ENCODE measurements around the gene PAQR4.

PAQR4 gene

DNA sequence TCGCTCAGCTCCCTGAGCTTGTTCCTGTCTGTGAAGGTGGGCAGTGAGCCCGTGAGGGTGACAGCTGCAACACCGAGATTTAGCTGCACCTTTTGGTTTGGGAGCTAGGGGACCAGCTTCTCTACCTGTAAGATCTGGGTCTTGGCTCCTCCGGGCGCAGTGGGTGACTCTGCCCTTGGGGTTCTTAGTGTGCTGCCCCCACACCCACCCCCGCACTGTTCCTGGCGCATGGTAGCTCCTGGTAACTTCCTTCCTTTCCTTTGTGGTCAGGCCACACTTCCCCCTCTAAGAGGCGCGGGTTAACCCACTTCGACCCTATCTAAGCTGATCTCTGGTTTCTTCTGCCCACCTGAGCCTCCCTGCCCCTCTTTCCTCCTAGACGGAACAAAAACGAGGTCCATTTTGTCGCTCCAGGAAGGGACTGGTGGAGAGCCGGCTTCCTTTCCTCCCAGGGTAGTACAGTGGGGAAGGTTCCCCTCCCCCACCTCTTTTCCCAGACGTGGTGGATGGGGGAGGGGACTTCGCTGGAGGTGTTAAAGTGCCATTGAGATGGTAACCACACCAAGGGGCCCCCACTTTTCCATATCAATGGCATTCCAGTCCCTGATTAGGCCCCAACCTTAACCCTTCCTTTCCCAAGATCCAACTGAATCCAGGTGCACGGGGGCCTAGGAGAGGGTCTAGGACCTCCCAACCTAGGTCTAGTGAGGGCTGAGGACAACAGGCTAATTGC lies 39.0 kb downstream of the PAQR4 start:
- no peak for DNase-seq

DNA sequence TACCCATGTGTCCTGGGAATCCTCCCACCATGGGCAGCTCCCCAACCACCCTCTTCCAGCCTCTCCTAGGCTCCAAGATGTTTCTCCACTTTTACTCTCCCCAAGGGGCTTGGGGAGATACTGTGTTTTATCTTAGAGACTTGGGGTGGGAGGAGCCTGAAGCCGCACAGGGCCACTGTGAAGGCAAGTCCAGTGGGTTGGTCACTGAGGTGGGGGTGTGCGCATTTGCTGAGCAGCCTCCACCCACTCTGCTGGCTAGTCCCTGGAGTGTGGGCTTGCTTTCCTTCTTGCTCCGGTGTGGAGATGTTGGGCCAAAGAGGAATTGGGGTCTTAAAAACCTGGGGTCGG lies 39.5 kb downstream of the PAQR4 start:
- DNase-seq, result no peak

DNA sequence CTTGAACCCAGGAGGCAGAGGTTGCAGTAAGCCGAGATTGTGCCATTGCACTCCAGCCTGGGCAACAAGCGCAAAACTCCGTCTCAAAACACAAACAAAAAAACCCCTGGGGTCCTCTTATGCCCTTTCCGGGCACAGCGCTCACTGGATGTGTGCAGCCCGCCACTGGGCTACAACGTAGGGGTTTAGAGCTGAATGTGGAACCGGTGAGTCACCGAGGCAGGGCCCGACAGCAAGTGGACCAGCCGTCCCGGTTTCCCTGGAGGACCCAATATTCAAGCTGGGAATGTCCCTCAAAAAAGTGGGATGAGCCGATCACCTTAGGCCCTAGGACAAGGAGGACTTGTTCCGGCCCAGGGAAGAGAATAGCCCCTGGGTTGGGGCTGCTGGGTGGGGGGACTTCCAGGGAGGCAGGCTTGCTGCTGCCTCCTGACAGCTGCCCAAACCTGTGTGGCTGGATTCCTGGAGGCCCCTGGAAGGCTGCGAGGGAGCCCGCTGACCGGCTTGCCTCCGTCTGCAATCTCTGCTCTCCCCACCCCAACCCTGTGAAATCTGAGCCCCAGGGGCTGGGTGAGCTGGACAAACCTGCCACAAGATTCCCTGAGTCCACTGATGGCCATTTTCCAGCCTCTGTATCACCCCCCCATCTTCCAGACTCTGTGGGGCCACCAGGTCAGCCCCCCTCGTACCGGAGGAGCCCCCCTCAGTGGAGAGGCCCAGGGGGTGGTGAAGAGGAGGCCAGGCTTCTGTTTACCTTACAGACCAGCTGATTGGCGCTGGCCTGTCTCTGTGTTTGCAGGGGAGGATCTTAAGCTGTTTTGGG lies 40.6 kb downstream of the PAQR4 start:
- DNase-seq, result no peak

DNA sequence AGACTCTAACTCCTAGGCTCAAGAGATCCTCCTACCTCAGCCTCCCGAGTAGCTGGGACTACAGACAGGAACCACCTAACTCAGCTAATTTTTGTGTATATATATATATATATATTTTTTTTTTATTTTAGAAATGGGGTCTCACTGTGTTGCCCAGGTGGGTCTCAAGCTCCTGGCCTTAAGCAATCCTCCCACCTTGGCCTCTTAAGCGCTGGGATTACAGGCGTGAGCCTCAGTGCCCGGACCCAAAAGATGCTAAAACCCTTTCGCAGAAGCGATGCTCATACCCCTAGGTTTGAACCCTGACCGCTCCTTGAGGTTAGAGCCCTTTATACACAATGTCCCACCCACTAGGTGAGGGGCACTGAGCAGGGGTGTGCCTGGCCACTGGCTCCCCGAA lies 41.4 kb downstream of the PAQR4 start:
- no peak for DNase-seq

DNA sequence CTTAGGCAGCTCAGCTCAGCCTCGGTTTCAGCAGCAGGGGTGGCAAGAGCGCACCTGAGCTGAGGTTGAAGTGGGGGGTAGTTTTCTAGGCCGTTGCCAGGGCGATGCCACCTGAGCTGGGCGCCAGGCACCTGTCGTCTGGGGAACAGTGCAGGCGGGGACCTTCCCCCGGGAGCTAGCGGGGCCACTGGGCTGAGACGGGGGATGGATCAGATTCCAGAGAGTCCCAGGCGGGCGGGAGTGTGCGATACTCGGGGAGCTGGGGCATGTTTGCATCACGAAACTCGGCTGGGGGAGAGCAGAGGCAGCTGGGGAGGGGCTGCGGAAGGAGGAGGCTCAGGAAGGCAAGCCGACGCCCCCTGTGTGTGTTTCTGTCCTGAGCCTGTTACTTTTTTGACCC lies 43.1 kb downstream of the PAQR4 start:
- DNase-seq, result no peak

DNA sequence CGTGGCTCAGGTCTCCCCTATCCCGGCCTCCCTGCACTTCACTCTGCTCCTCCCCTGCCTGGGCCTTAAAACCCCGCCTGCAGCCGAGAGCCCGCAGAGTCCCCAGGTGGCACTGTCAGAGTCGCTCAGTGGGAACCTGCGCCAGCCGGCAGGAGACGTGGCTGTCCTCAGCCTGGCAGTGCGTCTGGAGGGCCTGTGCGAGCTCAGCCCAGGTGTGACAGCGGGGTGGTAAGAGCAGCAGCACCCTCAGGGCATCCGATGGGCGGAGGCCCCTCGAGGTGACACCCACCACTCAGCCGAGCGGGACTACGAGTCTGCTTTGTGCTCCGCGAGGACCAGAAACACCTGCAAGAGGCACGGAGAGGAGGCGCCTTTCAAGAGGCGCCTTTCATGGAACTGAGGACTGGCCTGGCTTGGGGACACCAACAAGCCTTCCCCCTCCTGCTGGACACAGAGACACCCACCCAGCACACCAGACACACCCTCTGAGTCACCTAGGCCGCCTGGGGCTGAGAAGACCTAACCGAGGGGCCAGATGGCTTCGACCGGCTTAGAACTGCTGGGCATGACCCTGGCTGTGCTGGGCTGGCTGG lies 43.8 kb downstream of the PAQR4 start, which contains the start of gene CLDN9:
Gene CLDN9 (plus strand): TSS at position 96 of the 593 bp plus-strand sequence. CDS start 440 bp downstream, at position 536.
- DNase-seq, result no peak

DNA sequence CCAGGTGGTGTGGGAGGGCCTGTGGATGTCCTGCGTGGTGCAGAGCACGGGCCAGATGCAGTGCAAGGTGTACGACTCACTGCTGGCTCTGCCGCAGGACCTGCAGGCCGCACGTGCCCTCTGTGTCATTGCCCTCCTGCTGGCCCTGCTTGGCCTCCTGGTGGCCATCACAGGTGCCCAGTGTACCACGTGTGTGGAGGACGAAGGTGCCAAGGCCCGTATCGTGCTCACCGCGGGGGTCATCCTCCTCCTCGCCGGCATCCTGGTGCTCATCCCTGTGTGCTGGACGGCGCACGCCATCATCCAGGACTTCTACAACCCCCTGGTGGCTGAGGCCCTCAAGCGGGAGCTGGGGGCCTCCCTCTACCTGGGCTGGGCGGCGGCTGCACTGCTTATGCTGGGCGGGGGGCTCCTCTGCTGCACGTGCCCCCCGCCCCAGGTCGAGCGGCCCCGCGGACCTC lies 44.4 kb downstream of the PAQR4 start:
- DNase-seq, result no peak

DNA sequence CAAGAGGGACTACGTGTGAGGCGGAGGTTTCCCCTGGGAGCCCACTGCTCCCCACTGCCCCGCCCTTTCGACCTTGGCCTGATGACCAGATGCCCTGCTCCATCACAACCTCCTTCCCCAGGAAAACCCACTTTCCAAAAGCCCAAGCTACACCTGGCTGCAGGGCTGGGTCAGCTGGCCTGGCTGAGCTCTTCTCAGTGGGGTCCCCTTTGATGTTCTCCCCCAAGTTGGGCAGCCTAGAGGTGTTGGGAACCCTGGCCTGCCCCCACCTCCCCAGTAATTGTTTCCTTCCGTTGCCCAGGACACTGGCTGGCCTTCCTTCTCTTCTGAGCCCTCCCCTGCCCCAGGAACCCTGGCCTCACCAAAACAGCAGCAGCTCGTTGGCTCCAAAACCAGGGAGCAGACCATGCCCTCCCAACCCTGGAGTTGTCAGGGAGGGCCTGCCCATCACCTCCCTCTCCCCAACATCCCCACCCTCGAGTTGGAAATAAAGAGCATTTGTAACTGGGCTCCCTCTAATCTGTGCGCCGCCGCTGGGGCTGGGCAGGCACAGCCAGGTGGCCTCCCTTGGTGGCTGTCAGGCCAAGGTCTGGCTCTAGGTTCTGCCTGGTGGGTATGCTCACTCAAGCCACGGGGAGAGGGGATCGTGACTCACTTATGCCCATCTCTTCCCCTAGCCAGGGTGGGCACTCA lies 45.0 kb downstream of the PAQR4 start:
- DNase-seq, result no peak

DNA sequence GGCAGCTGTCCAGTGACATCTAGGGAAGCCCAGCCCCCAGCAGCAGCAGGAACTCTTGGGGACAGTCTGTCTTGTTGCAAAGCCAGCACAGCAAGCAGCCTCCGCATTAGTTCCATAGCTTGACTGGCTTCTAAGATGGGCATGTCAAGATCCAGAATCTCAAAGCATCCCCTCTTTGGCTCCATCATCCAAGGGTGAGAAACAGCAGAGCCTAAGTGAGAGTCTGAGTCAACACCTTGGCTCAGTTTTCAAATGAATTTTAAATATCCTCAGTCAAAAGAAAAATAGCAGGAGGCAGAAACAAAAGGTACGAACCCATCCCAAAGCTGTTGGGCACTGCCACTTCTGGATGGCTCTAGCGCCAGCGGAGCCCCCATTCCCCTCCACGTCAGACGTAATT lies 45.8 kb downstream of the PAQR4 start:
- no peak for DNase-seq

DNA sequence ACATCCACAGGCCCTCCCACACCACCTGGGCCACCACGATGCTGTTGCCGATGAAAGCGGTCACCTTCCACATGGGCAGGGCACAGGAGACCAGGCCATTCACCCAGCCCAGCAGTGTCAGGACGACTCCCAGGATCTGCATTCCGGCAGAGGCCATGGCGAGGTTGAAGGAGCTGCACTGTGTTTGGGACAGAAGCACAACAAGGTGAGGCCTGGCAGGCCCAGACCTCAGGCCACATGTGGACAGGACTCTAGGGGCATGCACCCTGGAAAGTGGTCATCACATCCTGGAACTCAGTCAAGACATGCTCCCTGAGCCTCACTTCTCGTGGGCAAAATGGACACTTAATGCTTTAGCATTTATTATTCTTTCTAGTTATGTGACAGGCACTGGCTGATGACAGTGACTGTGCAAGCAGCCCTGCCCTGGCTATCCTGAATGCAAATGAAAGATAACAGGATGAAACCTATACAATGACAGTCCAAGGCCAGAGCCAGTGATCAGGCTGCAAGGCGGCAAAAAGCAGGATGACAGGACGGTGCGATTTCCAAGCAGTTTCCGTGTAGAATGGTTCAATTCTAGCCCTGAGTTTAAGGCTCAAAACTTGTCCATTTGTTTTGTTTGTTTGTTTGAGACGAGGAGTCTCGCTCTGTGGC lies 46.8 kb downstream of the PAQR4 start:
- no peak for DNase-seq

DNA sequence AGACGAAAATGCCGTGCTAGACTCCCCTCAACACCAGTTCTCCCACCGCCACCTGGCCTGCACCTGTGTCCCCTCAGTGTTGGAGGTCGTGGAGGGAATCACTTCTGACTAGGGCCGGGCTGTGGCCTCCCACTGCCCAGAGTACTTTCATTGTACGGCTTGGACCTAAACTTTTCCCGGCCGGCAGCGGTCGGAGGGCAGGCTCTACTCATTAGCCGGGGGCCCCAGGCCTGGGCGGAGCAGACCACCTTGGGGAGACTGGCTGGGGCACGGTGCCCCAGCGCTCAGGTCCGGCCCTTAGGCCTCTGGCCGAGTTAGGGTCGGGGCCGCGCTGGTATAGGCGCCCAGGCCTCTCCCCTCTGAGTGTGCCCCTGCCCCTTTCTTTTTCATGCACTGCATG lies 48.2 kb downstream of the PAQR4 start:
- DNase-seq, result no peak

DNA sequence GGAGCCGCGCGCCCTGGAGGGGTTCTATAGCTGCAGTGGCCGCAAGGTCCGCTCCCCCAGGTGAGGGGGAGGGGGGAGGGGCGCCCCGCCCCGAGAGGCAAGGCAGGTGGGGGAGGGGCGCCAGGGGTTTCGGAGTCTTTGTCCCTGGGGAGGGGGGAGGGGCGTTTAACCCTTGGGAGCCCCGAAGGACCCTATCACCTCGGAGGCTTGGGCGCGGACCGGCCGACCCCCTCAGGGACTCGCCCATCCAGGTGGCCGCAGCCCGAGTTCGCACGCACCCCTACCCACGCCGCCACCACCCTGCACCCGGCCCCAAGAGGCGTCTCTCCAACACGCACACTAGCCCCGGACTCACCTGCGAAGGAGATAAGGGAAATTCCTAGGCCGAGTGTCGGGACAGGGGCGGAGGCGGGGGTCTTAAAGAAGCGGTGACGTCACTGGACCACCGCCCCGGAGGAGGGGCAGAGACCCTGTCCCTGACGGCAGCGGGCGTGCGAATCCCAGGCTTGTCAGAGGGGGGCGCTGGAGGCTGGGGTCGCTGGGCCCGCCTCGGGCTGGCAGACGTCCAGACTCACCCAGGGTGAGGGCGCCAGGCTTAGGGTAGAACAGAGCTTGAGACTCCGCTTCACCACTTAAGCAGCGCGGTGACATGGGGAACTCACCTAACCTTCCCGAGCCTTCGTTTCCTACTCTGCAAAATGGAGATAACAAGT lies 48.8 kb downstream of the PAQR4 start, which contains the start of gene CLDN6:
Gene CLDN6 (minus strand): TSS at position 390 of the 713 bp plus-strand sequence. CDS start 2,162 bp downstream, outside the sequence.
- peak; percentile 45 for DNase-seq

DNA sequence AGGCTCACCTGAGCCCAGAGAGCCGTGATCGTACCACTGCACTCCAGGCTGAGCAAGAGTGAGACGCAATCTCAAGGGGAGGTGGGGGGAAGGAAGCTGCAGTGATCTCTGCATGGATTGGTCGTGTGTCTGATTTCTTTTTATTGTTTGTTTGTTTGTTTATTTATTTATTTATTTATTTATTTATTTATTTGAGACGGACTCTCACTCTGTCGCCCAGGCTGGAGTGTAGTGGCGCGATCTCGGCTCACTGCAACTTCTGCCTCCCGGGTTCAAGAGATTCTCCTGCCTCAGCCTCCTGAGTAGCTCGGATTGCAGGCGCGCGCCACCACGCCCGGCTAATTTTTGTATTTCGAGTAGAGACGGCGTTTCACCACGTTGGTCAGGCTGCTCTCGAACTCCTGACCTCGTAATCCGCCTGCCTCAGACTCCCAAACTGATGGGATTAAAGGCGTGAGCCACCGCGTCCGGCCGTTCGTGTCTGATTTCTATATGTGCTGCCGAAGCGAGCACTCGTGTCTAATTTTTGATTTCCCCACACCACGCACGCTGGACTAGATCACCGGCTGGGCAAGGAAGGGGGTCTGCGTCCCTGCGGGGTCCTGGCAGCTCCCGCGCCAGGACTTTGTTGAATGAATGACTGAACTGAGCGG lies 50.6 kb downstream of the PAQR4 start:
- no peak for DNase-seq

DNA sequence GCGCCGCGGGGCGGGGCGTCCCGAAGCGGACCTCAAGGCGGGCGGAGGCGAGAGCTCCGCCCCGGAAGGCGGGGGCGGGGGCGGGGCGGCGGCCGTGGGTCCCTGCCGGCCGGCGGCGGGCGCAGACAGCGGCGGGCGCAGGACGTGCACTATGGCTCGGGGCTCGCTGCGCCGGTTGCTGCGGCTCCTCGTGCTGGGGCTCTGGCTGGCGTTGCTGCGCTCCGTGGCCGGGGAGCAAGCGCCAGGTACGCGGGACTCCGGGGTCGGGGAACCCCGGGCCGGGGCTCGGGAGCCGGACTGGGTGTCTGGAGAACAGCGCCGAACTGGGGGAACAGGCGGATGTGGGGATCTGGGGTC lies 51.1 kb downstream of the PAQR4 start, which contains the start of gene TNFRSF12A:
Gene TNFRSF12A (plus strand): TSS at position 122 of the 357 bp plus-strand sequence. CDS start 30 bp downstream, at position 152.
- DNase-seq, result peak; percentile 84

DNA sequence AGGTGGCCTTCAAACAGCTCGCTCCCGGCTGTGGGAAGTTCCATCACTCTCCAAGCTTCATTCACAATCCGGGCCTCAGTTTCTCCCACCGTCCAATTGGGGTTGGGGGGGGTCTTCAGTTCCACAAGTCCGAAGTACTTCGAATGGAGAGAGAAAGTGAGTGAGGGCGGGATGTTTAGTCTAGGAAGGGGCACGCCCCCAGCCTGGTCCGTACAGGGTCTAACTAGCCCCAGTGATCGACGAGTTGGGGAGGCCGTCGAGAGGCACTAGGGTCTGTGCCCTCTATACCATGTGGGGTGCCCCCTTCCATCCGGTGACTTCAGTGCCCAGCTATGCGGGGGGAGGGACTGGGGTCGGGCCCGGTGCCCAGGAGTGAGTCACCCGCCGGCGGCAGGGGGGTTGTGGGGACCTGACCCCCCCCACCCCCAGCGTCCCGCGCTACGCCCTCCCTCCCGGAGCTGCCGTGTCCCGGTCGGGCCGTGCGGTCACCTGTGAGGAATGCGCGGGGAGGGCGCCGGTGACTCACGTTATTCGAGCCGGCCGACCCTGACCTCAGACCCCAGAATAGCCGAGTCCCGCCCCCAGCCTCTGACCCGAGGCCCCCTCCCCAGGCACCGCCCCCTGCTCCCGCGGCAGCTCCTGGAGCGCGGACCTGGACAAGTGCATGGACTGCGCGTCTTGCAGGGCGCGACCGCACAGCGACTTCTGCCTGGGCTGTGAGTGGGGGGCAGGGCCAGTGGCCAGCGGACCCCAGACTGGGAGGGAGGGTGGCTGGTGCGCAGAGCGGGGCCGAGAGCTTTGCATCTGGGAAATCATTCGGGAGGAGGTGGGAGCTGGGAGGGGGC lies 51.7 kb downstream of the PAQR4 start:
- DNase-seq, result peak; percentile 37

DNA sequence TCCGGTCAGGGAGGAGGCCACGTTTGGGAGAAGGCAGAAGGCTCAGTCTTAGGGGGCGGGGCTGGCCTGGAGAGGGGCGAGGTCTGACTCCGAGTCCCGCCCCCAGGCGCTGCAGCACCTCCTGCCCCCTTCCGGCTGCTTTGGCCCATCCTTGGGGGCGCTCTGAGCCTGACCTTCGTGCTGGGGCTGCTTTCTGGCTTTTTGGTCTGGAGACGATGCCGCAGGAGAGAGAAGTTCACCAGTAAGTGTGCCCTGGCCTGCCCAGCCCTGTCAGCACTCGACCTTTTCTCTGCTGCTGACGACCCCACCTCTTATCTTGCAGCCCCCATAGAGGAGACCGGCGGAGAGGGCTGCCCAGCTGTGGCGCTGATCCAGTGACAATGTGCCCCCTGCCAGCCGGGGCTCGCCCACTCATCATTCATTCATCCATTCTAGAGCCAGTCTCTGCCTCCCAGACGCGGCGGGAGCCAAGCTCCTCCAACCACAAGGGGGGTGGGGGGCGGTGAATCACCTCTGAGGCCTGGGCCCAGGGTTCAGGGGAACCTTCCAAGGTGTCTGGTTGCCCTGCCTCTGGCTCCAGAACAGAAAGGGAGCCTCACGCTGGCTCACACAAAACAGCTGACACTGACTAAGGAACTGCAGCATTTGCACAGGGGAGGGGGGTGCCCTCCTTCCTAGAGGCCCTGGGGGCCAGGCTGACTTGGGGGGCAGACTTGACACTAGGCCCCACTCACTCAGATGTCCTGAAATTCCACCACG lies 52.5 kb downstream of the PAQR4 start:
- DNase-seq, result peak; percentile 80

DNA sequence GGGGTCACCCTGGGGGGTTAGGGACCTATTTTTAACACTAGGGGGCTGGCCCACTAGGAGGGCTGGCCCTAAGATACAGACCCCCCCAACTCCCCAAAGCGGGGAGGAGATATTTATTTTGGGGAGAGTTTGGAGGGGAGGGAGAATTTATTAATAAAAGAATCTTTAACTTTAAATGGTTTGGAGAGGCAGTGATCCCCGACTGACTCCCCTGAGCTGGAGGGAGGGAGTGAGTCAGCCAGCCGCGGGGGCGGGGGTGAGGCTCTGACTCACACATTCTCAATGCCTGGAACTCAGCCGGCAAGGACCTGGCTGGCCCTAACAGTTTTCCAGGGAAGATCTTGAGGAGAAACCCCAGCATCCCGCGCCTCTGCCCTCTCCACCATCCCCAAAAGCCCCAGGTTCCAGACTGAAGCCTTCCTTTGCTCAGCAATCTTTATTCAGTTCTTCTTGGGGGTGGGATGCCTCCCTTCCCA lies 53.1 kb downstream of the PAQR4 start:
- DNase-seq, result peak; percentile 89

DNA sequence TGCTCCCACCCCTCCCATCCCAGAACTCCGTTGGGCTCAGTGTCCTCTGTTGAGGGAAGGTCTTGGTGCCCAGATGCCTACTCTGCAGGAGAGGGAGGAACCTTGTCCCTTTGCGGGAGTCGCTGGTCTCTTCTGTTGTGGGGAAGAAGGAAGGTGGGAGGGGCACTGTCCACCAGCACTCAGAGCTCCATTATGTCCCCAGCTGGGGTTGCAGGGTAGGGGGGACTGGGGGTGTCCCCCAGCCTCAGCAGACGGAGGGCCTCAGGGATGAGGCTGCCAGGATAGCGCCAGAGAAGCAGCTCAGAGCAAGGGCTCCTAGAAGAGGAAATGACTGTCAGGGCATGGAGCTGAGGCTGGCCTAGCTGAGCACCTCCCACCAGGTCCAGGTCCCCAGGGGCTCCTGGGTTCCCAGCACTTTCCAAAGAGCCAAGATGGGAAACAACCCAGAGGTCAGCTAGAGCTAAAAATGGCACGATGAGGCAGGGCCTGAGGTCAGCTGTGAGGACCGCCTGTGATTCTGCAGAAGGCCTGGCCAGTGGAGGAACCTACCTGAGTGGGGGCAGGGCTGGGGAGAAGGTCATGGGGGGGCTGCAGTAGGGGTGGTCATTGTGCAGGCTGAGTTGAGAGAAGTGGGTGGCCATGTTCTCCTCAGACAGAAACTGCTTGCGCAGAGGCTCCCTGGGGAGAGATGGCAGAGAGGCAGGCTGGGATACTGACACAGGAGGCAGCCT lies 53.7 kb downstream of the PAQR4 start:
- DNase-seq, result peak; percentile 34

All from activated CD4-positive, alpha-beta T cell treated with anti-CD3 and anti-CD28 coated beads, Interleukin-10, Interleukin-2, amounts not matched to agents 100 ng/mL and 50 ng/mL, durations not matched to agents 16 hours and 8 hours (primary cell).